ENCODE data around the gene ENG.

GRCh38 chr9:127876764-127877562 is 22.5 kb upstream of the ENG start:
- TF ChIP-seq POLR2A (IDR thresholded peaks at IDR 0.05) (no peak), CTCF (IDR thresholded peaks at IDR 0.05 in 8 of 11, conservative IDR thresholded peaks at IDR 0.05 in 3 of 11) (no peak), POLR2AphosphoS5 (IDR thresholded peaks at IDR 0.05) (no peak)
